Measurements from ENCODE around the gene VPS45.

Gene VPS45

GRCh38 chr1:150067184-150068108 is at the start of gene VPS45:
Gene VPS45 (plus strand): TSS chr1:150067776. CDS start chr1:150067858, 82 bp downstream.
- Histone ChIP-seq H3K9ac (ENCODE audit: low read depth, low read length) (peak within 1 kb of the TSS; percentile 82), H3K4me1 (ENCODE audit: insufficient read depth, low read length) (peaks cover 37% of the 10 kb centered on the region), H3K27ac (ENCODE audit: low read length) (peak within 1 kb of the TSS; percentile 90), H3K4me3 (ENCODE audit: low read depth in 1 of 2, low read length in 2 of 2) (peak within 1 kb of the TSS; percentile 58 to 78), H3K4me2 (ENCODE audit: insufficient read depth, low read length) (peak within 1 kb of the TSS; percentile 69), H3K27me3 (ENCODE audit: insufficient read depth, low read length, poor library complexity) (no peaks in the 10 kb centered on the region), H4K20me1 (ENCODE audit: insufficient read depth, low read length) (no peaks in the 10 kb centered on the region), H2AFZ (ENCODE audit: low read depth, low read length) (peak within 1 kb of the TSS; percentile 98), H3K36me3 (ENCODE audit: insufficient read depth, low read length) (peaks cover 17% of the 10 kb centered on the region; the same call in 1 of the 2 replicates), H3K9me3 (ENCODE audit: insufficient read depth, low read length, severe bottlenecking) (no peaks in the 10 kb centered on the region), H3K79me2 (ENCODE audit: insufficient read depth, low read length) (peaks cover 38% of the 10 kb centered on the region)
- DNase-seq (peak; percentile 93), ATAC-seq (ENCODE audit: insufficient read depth, low read depth) (peak; percentile 95)
- TF ChIP-seq EZH2 (IDR thresholded peaks at IDR 0.05; ENCODE audit: borderline replicate concordance, low read depth, low read length, severe bottlenecking) (no peak), CTCF (IDR thresholded peaks at IDR 0.05; ENCODE audit: borderline replicate concordance, extremely low read depth, low read length, poor library complexity, severe bottlenecking) (peak; percentile 9)

- no peaks in the 10 kb centered on the region for H3K9me3 ChIP-seq (ENCODE audit: insufficient read depth, low read length, severe bottlenecking)
- H3K27ac ChIP-seq (ENCODE audit: low read length), result no peak overlapping the region
- H2AFZ ChIP-seq (ENCODE audit: low read depth, low read length), result no peak overlapping the region
- no peak for TF ChIP-seq CTCF (IDR thresholded peaks at IDR 0.05; ENCODE audit: borderline replicate concordance, extremely low read depth, low read length, poor library complexity, severe bottlenecking)
- no peak for TF ChIP-seq EZH2 (IDR thresholded peaks at IDR 0.05; ENCODE audit: borderline replicate concordance, low read depth, low read length, severe bottlenecking)
- DNase-seq, result no peak
- no peak for ATAC-seq (ENCODE audit: insufficient read depth, low read depth)
- H3K4me3 ChIP-seq (ENCODE audit: low read depth in 1 of 2, low read length in 2 of 2), result no peak overlapping the region
- no peak overlapping the region for H3K9ac ChIP-seq (ENCODE audit: low read depth, low read length)
- no peaks in the 10 kb centered on the region for H4K20me1 ChIP-seq (ENCODE audit: insufficient read depth, low read length)
- H3K27me3 ChIP-seq (ENCODE audit: insufficient read depth, low read length, poor library complexity), result no peaks in the 10 kb centered on the region
- H3K79me2 ChIP-seq (ENCODE audit: insufficient read depth, low read length), result no peaks in the 10 kb centered on the region
- no peaks in the 10 kb centered on the region for H3K4me1 ChIP-seq (ENCODE audit: insufficient read depth, low read length)
- H3K36me3 ChIP-seq (ENCODE audit: insufficient read depth, low read length), result no peaks in the 10 kb centered on the region
- H3K4me2 ChIP-seq (ENCODE audit: insufficient read depth, low read length), result no peak overlapping the region
Observed at GRCh38 chr1:150018165-150018564, 49.4 kb upstream of the VPS45 start.

- Histone ChIP-seq H3K4me3 (ENCODE audit: low read depth in 1 of 2, low read length in 2 of 2) (no peak overlapping the region), H2AFZ (ENCODE audit: low read depth, low read length) (no peak overlapping the region), H3K9me3 (ENCODE audit: insufficient read depth, low read length, severe bottlenecking) (no peaks in the 10 kb centered on the region), H3K9ac (ENCODE audit: low read depth, low read length) (no peak overlapping the region), H3K79me2 (ENCODE audit: insufficient read depth, low read length) (no peaks in the 10 kb centered on the region), H3K4me1 (ENCODE audit: insufficient read depth, low read length) (no peaks in the 10 kb centered on the region), H3K36me3 (ENCODE audit: insufficient read depth, low read length) (no peaks in the 10 kb centered on the region), H3K27me3 (ENCODE audit: insufficient read depth, low read length, poor library complexity) (no peaks in the 10 kb centered on the region), H3K27ac (ENCODE audit: low read length) (no peak overlapping the region), H3K4me2 (ENCODE audit: insufficient read depth, low read length) (no peak overlapping the region), H4K20me1 (ENCODE audit: insufficient read depth, low read length) (no peaks in the 10 kb centered on the region)
- TF ChIP-seq EZH2 (IDR thresholded peaks at IDR 0.05; ENCODE audit: borderline replicate concordance, low read depth, low read length, severe bottlenecking) (no peak), CTCF (IDR thresholded peaks at IDR 0.05; ENCODE audit: borderline replicate concordance, extremely low read depth, low read length, poor library complexity, severe bottlenecking) (no peak)
- ATAC-seq (ENCODE audit: insufficient read depth, low read depth) (no peak), DNase-seq (no peak)
Observed at GRCh38 chr1:150020711-150021110, 46.9 kb upstream of the VPS45 start.
